ENCODE measurements around the gene ALKBH4.
"Not testable (repeated sequence)": the region's sequence is repeated elsewhere in the genome, so short reads cannot be mapped to it uniquely, and the experiment has no call there.

DNA sequence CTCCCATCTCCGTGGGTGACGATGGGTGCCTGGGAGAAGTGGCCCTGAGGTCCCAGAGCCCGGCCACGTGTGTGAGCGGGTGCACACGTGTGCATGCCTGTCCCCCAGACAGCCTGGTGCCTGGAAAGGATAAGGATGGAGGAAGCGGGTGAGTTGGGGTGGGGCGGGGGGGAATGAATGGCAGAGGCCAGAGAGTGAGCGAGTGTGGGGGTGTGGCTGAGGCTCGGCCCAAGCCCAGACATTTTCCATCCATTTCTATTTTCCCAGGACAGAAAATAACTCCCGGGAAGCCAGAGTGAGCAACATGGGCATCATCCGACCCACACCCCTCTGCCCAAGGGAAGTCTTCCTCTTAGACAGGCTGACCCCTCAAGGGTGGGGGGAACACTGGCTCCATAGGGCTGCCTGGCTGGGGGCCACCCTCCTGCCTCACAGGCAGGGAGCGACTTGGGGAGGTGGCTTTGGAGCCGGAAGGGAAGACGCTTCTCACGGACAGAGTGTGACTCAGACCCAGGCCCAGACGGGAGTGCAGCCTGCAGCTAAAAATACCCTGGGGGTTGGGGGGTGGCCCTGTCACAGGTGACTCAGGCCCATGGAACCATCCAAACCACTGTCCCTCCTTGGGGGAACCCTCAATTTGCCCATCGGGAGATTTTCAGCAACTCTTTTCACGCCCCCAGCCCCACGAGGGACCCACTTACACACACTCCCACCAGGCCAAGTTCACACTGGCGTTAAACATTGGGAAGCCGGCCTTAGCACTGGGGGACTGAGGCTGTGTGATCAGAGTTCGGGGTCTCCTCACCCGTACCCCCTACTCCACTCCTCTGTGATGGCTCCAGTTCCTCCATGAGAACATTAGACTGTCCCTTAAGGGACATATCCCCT, 40.9 kb upstream of the ALKBH4 start:
- TF ChIP-seq ZBTB33 (IDR thresholded peaks at IDR 0.05); CREM (IDR thresholded peaks at IDR 0.05; ENCODE audit: low read depth); SMAD1 (IDR thresholded peaks at IDR 0.05; ENCODE audit: low read depth, partially characterized antibody); ESRRA (IDR thresholded peaks at IDR 0.05; ENCODE audit: low read length); NBN (IDR thresholded peaks at IDR 0.05); CEBPB (IDR thresholded peaks at IDR 0.05; ENCODE audit: borderline replicate concordance in 1 of 2, low read depth in 2 of 2, low read length in 2 of 2); POLR2AphosphoS5 (IDR thresholded peaks at IDR 0.05; ENCODE audit: low read length); CBFB (IDR thresholded peaks at IDR 0.05; ENCODE audit: low read depth); ZSCAN29 (IDR thresholded peaks at IDR 0.05); HDGF (IDR thresholded peaks at IDR 0.05); KLF5 (IDR thresholded peaks at IDR 0.05; ENCODE audit: partially characterized antibody): not testable (repeated sequence)
- TF ChIP-seq, protein P1, sequence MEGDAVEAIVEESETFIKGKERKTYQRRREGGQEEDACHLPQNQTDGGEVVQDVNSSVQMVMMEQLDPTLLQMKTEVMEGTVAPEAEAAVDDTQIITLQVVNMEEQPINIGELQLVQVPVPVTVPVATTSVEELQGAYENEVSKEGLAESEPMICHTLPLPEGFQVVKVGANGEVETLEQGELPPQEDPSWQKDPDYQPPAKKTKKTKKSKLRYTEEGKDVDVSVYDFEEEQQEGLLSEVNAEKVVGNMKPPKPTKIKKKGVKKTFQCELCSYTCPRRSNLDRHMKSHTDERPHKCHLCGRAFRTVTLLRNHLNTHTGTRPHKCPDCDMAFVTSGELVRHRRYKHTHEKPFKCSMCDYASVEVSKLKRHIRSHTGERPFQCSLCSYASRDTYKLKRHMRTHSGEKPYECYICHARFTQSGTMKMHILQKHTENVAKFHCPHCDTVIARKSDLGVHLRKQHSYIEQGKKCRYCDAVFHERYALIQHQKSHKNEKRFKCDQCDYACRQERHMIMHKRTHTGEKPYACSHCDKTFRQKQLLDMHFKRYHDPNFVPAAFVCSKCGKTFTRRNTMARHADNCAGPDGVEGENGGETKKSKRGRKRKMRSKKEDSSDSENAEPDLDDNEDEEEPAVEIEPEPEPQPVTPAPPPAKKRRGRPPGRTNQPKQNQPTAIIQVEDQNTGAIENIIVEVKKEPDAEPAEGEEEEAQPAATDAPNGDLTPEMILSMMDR (IDR thresholded peaks at IDR 0.05 in 2 of 3, conservative IDR thresholded peaks at IDR 0.05 in 1 of 3; ENCODE audit: control insufficient read depth in 2 of 3, extremely low read depth in 1 of 3, insufficient read depth in 1 of 3, low read depth in 3 of 3, low read length in 3 of 3), result not testable (repeated sequence)

Data from GM12878 (cell line).